ENCODE data around the gene ATG10.

DNA sequence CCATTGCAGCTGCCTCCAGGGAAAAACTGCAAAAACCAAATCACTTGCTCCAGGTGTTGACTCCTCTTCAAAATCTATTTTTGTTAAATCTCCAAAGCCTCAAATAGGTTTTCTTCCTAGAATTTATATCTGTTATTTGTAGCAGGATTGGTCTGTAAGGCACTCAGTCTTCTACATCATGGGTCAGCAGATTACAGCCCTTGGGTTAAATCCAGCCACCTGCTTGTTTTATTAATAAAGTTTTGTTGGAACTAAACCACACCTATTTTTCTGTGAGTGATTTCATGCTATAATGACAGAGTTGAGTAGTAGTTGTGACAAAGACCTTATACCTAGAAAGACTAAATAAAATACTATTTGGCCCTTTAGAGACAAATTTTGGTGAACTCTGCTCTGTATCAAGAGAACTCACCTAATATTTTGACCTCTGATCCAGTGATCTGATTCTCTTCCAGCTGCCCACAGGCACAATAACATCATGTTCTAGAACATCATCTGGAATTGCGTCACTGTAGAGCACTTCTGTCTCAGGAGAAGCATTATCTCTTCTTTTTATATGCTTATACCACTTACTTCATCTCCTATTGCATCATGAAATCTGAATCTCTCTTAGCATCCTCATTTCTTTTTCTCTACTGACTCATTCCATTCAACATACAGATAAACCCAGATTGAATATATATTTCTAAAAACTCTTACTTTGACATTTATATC is 176.2 kb downstream of the ATG10 start:
- no peak for TF ChIP-seq EZH2phosphoT487 (IDR thresholded peaks at IDR 0.05; ENCODE audit: borderline replicate concordance, low read length)
- TF ChIP-seq, protein P1, sequence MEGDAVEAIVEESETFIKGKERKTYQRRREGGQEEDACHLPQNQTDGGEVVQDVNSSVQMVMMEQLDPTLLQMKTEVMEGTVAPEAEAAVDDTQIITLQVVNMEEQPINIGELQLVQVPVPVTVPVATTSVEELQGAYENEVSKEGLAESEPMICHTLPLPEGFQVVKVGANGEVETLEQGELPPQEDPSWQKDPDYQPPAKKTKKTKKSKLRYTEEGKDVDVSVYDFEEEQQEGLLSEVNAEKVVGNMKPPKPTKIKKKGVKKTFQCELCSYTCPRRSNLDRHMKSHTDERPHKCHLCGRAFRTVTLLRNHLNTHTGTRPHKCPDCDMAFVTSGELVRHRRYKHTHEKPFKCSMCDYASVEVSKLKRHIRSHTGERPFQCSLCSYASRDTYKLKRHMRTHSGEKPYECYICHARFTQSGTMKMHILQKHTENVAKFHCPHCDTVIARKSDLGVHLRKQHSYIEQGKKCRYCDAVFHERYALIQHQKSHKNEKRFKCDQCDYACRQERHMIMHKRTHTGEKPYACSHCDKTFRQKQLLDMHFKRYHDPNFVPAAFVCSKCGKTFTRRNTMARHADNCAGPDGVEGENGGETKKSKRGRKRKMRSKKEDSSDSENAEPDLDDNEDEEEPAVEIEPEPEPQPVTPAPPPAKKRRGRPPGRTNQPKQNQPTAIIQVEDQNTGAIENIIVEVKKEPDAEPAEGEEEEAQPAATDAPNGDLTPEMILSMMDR (conservative IDR thresholded peaks at IDR 0.05; ENCODE audit: low read depth, low read length): no peak
- no peak for TF ChIP-seq EZH2 (IDR thresholded peaks at IDR 0.05; ENCODE audit: low read length, unreplicated experiment)
